GM19463 (cell line): Measurements from ENCODE around the gene SH2B3.
A peak's percentile ranks its signal among the peaks of the same experiment; 100 is the strongest.
"Not testable (repeated sequence)": the region's sequence is repeated elsewhere in the genome, so short reads cannot be mapped to it uniquely, and the experiment has no call there.

Source experiments
- ATAC-seq: cut with Tn5 transposase; IDR thresholded peaks from one replicate; pipeline ENCODE4 v1.9.1; 2021; ENCODE audit warnings: mild to moderate bottlenecking, moderate library complexity; ENCODE audit not compliant: unreplicated experiment

Gene SH2B3

GRCh38 chr12:111405859-111406473, at the start of gene SH2B3:
TSS of gene SH2B3 (plus strand) at chr12:111405923. CDS start at chr12:111418146, 12,223 bp downstream.
- ATAC-seq: peak; percentile 3

GRCh38 chr12:111359231-111359913, 46.4 kb upstream of the SH2B3 start:
- no peak for ATAC-seq

DNA sequence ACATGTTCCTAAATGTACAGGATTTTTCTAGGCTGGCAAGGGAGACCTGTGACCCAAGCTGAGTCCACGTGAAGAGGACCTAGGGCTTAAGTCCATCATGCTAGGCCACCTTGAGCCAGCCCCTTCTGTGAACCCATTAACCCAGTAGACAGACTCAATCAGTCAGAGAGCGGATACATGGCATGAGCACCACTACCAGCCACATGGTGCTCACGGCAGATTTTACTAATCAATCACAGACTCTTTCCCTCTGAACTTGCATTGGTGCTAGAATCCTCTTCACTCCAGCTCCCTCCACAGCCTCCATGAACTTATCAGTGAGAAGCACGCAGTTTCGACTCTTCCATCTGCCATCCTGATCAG, 45.8 kb upstream of the SH2B3 start:
- ATAC-seq: no peak

- ATAC-seq: no peak
These were observed 45.3 kb upstream of the SH2B3 start for GRCh38 chr12:111360325-111360930.

GRCh38 chr12:111361073-111361716, 44.5 kb upstream of the SH2B3 start:
- ATAC-seq: no peak

- ATAC-seq: no peak
These were observed 43.8 kb upstream of the SH2B3 start for GRCh38 chr12:111361717-111362576.

GRCh38 chr12:111362687-111363475, 42.8 kb upstream of the SH2B3 start:
- ATAC-seq: no peak

DNA sequence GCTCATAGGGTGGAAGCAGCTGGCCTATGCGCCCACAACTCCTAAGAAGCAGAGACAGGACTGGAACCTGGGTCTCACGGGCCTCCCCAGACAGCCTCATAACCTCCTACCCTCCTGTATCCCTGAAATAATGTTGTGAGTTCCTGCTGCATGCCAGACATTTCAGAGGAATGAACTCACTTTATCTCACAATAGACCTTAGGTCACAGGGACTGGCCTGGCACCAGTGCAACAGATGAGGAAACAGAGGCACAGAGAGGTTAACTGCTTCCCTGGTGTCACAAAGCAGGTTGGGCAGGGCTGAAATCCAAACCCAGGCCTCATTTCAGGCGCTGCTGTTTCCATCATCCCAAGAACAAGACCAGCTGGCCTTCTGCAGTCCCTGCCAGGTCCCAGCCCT, 42.1 kb upstream of the SH2B3 start:
- no peak for ATAC-seq

DNA sequence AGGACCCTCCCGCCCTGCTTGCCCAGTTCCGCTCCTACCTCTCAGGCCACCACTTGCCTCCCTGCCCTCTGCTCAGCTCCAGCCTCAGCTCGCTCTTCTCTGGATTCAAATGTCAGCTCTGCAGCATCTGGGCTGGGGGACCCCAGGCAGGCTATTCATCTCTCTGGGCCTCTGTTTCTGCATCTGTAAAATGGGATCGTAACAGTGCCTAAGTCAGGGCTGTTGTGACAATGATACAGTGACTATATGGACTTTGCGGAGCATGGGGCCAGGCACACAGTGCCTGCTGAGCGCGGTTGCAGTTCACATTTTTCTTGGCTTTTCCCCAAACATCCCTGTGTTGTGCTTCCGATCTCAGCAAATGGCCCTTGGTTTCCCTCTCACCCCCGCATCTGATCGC, 39.6 kb upstream of the SH2B3 start:
- ATAC-seq: no peak

- no peak for ATAC-seq
These were observed 39.1 kb upstream of the SH2B3 start for GRCh38 chr12:111366583-111366982.

DNA sequence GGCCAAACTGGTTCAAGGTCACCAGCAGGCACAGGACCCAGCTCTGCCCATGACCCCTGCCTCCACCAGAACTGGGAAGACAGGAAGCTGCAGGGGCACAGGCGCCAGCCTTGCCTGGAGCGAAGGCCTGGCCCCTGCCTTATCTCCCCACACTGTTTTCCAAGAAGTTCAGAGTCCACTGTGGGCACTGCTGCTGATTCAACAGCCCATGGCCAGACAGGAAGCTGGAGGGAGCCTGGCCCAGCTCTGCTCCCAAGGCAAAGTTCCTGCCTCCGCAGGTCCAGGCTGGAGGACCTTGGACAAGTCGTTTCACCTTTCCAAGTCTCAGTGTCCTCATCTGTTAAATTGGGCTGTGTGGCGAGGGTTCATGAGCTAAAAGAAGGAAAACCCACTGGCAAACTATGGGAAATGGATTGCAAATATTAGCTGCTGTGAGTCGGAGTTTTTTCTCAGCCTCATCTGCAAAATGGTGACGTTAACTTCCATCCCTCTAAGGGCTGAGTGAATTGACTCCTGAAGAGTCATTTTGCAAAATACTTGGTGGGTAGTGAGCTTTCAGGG, 38.0 kb upstream of the SH2B3 start:
- ATAC-seq: no peak

- no peak for ATAC-seq
These were observed 37.4 kb upstream of the SH2B3 start for GRCh38 chr12:111368291-111368787.

DNA sequence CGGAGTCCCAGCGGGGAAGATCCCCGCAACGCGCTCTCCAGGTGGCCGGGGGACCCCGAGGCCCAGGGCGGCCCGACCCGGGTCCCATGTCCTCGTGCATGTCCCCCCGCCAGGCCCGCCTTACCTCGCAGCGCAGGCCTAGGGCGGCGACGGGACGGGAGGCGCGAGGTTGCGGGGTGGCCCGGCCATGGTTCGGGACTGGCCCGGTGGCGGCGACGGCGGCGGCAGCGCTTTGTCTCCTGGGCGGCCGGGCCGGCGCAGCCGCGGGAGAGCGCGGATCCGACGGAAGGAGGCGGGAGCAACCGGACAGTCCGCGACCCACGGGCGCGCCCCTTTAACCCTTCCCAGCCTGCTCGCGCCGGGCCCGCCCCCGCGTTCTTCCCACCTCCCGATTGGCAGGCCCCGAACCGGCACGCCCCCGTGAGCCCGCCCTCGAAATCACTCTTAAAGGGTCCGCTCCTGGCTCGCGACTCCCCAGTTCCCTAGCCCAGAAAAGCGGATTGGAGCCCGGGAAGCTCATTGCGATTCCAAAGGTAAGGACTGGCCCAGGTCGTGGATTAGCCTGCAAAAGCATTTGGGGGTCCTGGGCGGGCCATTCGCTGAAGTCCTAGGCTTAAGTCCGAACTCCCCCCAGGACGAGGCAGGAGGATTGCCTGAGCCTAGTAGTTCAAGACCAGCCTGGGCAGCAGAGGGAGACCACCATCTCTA, 36.8 kb upstream of the SH2B3 start, which contains the start of gene PHETA1:
Gene PHETA1, minus strand, starts transcription at position 308 of the 708 bp plus-strand sequence. CDS start 5,668 bp downstream, outside the sequence.
- peak; percentile 97 for ATAC-seq

GRCh38 chr12:111369496-111370220, 36.1 kb upstream of the SH2B3 start:
- ATAC-seq: no peak

GRCh38 chr12:111373231-111373630, 32.5 kb upstream of the SH2B3 start:
- ATAC-seq: not testable (repeated sequence)

DNA sequence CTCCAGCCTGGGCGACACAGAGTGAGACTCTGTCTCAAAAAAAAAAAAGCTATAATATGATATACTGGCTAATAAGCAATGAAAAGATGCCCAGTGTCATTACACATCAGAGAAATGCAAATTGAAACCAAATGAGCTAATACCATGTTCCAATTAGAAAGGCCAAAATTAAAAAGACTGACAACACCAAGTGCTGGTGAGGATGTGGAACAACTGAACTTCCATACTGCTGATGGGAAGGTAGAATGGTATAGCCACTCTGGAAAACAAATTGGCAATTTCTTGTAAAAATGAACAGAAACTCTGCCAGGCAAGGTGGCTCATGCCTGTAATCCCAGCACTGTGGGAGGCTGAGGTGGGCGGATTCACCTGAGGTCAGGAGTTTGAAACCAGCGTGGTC, 28.3 kb upstream of the SH2B3 start:
- ATAC-seq: no peak

- ATAC-seq: no peak
These were observed 25.7 kb upstream of the SH2B3 start for GRCh38 chr12:111379942-111380554.

GRCh38 chr12:111384596-111384995, 21.1 kb upstream of the SH2B3 start:
- no peak for ATAC-seq
